HG02973 (cell line): ENCODE measurements around the gene SLC8A3.

Experiments
- ATAC-seq: cut with Tn5 transposase; IDR thresholded peaks from one replicate; pipeline ENCODE4 v1.9.1; 2021; ENCODE audit warnings: moderate library complexity; ENCODE audit not compliant: unreplicated experiment

SLC8A3 gene

DNA sequence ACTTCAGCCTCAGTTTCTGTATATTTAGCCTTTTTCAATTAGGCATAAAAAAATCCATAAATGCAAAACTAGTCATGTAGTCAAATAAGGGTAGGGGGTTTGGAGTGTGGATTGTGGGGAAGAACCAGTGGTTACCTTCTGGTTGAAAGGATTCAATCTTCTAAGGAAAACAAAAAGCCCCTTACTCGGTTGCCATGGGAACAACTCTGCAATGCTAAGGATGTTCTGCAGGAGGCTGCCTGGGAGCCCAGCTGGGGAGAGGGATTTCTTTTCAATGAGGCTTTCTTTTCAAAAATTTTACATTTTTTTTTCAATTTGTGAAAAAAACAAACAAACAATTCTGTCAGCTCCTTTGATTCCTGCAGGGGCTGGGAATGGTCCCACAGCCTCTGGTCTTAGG lies 67.2 kb downstream of the SLC8A3 start:
- ATAC-seq = no peak

DNA sequence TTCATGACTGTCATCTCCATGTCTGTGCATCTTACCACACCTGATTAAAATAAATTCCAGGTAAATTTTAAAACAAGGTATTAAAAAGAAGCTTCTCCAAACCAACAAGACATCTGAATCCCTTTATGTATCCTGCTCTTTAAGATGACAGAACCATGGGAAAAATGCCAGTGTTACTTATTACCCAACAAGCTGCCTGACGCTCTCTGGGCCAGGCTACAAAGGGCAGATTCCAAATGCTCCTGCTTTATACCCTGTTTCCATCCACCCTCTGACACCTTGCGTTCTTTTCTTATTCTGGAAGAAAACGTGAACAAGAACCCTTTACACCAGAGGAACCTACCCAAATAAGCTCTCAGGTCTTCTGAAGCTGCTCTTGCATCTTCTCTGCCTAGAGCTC lies 70.7 kb downstream of the SLC8A3 start:
- no peak for ATAC-seq

DNA sequence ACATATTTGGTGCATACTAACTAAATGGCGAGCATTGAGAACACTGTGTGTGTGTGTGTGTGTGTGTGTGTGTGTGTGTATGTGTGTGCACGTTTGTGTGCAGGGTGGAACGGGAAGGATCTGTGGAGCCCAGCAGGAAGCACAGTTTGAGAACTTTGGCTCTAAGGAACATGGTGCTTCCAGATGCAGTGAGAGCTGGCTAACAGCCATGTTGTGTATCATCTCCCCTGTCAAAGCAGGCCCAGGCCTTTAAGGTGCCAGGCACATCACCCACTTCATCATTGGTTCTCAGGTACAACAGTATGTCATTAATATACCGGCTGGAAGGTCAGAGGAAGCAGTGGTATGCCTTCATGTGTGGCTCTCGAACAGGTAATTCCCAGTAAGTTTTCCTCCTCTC lies 72.5 kb downstream of the SLC8A3 start:
- ATAC-seq = no peak

DNA sequence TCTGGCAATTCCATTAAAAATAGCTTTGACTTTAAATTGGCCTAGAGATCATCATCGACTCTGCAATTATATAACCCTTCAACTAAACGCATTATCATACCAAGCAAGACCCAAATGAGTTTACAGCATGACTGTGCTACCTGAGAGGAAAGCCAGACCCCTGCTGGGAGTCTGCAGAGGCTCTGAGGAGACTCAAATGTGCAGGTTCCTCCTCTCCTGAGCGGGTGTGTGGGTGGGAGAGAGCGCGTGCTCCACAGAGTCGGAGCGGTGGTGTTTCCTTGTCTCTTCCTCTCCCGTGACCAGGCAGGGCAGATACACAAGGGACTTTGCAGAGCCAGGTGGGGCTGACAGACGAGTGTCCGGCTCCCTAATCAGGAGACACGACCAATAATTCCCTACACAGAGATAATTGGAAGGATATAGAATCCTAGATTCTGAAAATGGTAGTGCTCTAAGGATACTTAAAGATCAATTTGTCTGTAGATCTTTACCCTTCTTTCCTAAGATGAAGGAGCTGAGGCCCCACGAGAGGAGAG lies 74.1 kb downstream of the SLC8A3 start:
- no peak for ATAC-seq

DNA sequence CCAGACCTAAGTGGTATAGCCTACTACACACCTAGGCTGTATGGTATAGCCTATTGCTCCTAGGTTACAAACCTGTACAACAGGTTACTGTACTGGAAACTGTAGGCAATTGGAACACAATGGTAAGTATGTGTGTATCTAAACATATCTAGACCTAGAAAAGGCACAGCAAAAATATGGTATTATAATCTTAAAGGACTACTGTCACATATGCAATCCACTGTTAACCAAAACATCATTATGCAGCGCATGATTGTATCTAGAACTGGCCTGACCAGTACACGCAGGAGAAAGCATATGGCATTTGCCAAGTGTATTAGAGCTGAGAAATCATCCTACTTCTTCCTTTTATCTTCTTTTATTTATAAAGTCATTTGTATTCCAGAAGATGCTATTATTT lies 75.5 kb downstream of the SLC8A3 start:
- ATAC-seq = no peak

DNA sequence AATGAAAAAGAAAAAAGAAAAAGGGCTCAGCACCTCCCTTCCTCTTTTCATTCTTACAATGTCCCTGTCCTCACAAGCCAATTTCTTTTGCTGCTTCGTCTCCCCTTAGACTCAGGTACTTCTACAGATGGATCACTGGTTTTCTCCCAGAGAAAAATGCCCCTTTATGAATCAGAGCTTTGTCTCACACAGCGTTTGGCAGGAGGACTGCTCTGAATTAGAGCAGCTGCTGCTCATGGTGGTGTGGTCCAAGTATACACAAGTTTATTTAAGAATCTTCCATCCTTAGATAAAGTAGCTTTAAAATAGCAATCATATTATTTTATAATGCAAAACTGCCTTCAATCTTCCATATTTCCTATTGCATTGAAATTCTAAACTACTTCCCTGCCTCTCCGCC lies 80.3 kb downstream of the SLC8A3 start:
- ATAC-seq = no peak

DNA sequence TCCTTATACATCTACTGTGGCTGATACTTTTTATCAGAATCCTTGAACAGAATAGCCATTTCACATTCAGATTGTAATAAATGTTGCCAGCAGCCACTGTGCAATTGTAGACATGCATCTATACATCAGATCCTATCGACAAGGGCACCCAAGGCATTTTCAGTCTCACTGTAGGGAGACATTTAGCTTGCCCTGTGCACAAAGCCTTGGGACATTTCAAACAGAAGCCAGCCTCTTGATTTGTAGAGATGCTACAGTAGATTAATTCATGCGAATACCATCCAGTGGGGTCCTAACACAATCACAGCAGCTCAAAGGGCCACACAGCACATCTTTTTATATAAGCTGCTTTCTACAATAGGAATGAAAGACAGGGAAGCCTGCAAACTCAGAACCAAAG lies 81.4 kb downstream of the SLC8A3 start:
- ATAC-seq = no peak

DNA sequence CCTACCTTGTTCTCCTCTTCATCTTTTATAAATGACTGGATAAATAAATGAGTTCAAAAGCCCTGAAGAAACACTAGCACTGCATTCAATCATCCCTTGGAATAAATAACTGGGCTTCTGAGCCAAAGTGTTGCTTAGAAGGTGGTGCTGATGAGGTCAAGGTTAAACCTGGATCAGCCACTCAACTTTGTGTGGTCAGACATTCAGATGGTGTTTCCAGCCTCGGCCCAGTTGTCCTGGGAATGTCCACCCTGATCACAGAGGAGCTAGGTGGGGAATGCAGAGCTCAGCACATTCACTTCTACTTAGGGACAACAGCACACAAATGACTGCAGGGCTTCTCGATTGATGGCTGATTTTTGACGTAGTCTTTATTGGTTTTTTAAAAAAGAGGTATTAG lies 88.7 kb downstream of the SLC8A3 start:
- ATAC-seq = no peak

DNA sequence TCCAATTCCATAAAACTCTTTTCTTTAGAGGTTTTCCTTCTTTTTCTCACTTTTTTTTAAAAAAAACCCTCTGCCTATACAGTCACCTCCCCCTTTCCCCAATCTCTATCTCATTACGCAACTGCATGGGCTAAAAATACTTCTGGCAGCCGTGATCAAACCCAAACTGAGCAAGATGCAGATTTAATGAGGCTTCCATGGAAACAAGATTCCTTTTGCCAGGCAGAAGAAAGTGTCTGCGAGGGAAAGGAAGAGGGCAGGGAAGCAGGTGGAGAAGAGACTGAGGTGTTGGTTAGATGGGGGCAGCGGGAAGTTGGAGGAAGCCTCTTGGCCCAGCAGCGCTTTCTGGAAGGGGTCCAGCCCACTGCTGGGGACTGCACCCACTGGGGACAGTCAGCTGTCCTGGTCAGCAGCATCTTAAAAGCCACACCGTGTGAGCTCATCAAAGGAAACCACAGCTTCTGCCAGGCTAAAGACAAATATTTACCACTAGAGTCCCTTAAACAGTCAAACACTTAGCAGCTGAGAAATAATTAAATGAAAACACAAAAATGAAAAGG lies 90.4 kb downstream of the SLC8A3 start:
- no peak for ATAC-seq

DNA sequence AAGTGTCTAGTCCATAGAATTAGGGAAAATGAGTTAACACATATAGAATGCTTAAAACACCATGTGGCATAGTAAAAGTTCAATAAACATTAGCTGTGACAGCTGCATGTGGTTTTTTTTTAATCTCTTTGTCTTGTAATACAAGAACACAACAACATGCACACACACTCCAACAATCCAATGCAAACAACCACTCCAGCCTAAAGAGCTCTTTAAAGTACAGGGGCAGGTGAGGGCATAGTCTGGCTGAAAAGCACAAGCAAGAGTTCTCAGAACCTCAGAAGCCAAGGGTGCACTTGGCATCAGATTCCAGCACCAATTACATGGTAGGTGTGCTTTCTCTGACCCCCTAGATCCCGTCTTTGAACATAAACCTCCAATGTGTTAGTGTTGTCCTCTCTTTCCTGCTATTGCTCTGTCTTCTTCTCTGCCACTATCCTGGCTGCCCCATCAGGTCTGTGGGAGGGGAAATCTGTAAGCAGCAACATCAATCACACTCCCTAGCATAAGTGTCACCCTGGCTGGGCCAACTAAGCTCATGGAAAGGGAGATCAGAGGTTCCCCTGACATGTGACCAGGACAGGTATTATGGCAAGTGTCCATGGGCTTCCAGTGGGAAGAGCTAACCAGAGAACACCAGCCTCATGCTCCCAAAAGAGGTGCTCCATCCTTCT lies 91.0 kb downstream of the SLC8A3 start:
- no peak for ATAC-seq

DNA sequence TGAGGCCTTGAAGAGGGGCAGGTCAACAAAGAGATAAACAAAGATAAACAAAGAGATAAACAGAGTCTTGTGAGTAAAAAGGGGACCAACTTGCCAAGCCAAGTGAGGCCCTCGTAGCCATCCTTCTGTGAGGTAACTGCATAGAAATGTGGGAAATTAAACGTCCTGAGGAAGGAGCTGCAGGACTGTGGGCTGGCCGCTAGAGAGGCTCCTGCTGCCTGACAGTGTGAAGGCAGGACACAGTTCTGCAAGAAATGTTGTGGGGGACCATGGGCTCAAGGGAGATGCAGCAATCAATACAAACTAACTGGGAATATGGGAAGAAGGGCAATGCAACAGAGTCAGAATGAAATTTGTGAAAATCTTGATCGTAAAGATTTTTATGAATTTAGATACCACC lies 91.9 kb downstream of the SLC8A3 start:
- no peak for ATAC-seq

DNA sequence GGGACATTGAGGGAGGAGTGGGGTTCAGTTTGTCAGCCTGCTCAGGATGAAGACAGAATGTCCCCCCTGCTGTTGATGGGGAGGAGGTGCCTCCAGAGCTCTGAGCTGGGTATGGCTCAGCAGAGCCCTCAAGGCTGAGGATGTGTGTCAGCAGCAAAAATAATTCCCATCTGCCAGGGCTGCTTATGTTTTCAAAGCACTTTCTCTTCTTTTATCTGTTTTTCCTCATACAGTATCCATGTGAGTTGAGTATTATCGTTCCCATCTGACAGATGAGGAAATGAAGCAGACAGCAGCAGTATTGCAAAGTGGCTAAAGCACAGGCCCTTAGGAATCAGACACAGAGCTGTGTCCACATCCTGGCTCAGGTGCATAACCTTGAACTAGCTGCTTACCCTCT lies 94.1 kb downstream of the SLC8A3 start:
- no peak for ATAC-seq

DNA sequence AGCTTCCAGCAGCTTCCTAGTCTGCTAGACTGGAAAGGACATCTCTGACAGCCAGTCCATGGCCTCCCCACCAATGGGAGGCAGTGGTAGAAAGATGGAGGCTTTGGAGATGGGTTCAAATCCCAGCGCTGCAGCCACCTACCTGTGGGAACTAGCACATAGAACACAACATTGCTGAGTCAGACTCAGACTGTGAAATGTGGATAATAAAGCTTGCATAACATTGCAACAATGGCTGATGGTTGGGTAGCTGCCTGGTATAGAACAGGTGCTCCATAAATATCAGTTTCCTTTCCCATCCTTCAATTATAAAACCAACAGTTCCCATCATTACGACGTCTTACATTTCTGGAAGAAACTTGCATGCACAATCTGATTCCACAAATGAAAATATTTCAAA lies 94.6 kb downstream of the SLC8A3 start:
- ATAC-seq = no peak

DNA sequence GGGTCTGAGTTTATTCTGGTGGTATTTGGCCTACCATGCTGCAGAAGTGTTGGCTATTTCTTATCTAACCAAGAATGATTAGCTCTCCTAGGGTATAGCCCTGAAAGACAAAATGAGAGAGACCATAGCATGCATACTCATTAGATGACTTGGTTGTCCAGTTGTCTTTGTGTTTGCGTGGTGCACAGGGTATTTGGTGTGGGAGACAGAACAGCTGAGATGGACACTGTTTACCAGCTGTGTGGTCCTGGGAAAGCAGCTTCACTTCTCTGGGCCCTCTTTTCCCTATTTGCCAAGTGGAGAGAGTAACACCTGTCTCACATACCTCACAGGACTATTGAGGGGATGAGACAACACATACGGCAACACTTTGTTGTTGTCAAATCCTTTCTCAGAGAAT lies 95.6 kb downstream of the SLC8A3 start:
- ATAC-seq = no peak

DNA sequence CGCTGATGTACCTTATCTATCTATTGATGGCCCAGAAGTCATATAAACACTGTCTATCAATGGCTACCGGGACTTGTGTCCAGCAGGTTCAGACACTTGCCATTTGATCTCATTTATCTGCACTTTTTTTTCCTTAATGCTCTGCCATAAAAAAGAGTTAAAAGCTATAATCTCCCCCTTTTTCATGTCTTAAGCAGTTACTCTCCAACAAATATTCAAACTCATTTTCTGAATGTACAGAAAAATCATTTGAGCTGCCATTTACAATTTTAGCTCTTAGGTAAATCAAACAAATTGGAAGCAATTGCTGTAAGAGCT lies 101.4 kb downstream of the SLC8A3 start:
- no peak for ATAC-seq

DNA sequence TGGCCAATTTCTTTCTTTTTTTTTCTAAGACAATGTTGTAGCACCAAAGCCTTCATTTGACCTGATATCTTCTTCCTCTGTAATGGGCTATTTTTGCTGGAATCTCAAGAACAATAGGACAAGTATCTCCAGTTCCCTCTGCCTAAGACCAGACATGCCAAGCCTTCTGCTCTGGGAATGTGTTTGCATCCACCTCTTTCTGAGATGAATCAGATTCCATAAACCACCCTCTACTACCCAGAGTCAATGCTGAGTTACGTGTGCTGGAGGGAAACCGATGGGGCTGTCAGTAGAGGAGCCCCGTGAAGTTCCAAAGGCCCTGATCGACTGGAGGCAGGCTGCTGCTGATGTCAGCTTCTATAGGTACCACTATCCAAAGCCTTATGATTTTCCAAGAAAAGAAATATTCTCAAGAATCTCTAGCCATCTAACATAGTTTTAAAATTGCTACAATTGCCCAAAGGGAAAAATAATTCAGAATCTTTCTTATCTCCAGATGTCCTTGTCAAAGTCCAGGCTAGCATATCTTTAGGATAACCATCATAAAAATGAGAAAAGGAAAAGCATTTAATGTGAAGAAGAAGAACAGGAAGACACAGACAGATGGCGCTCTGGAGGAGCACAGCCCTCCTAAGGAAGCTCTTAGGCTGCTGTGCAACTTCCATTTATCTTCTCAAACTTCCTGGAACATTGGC lies 101.9 kb downstream of the SLC8A3 start:
- no peak for ATAC-seq

DNA sequence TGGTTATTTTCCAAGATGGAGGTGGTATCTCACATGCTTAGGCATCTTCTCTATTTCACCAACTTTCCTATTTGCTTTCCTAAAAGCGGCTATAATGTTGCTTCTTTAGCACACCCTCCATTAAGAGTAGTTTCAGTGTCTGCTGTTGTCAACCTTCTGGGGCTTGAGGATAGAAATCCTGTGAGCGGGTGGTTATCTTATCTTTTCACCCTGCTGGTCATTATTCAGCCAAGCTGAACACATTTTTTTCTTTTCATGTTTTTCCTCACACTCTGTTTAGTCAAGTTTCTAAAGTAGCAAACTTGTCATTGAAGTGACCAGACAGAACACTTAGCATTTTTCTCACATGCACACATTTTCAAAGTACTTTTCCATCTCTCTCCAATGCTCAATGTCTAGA lies 104.5 kb downstream of the SLC8A3 start:
- ATAC-seq = no peak

DNA sequence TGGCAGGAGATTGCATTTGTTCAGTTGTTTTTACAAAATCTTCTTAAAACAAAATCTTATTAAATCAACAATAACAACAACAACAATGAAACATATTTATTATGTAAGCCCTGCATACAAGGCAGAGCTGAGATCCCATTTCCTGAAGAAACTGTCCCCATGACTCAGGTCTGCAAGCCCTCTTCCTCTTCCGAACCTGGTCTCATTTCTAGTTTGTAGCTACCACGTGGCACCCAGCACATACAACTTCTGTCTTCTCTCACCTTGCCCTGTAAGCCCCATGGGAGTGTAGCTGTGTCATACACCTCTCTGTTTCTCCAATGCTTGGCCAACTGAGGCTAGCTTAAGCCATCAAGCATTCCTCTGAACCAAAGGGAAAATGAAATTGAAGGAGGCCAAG lies 106.4 kb downstream of the SLC8A3 start:
- ATAC-seq = no peak

DNA sequence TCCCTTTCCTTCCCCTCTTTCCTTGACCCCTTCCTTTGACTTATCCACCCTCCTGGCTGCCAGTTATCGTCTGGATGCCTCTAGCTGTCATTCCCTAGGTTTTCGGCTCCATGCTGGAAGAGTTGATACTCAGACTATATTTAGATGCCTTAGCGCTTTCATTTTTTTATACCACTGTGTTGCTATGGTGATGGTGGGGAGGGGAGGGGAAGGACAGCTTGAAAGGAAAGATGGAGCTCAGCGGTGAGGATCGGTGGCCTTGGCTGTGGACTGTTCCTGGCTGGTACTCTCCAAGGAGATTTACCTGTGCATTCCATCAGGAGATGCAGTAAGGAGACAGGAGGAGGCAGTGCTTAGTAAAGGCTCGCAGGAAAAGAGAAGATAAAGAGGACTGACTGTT lies 108.7 kb downstream of the SLC8A3 start:
- ATAC-seq = no peak

DNA sequence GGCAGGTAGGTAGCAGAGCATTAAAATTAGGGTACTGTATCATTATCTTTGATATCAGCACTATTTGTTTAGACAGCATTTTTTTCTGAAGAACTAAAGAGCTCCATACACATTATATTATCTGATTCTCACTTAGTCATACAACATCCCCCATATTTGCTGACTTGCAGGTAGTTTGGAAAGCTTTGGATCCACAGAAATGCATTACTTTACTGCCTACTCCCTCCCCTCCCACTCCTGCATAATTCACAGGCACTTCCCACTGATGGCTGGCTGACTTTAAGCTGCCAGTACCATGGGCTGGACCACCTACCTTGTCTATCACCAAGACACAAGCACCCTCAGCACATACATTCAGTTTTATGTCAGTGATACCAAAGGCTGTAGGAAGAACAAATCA lies 110.4 kb downstream of the SLC8A3 start:
- no peak for ATAC-seq

DNA sequence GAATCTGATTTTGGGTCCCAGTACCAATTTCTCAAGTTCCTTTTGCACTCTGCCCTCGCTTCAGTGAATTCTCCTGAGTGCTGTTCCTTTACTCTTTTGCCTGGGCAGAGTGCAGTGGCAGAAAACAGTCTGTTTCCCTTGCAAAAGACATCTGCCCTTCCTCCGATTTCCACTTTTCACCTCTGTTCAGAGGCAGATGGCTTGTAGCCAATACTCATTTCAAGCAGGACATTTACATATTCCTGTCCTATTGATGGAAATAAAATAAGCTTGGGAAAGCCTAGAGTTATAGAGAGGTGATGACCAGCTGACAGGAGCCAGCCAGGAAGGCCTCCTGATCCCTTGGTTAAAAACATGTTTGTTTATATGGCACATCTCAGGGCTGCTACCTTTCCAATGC lies 111.0 kb downstream of the SLC8A3 start:
- no peak for ATAC-seq

DNA sequence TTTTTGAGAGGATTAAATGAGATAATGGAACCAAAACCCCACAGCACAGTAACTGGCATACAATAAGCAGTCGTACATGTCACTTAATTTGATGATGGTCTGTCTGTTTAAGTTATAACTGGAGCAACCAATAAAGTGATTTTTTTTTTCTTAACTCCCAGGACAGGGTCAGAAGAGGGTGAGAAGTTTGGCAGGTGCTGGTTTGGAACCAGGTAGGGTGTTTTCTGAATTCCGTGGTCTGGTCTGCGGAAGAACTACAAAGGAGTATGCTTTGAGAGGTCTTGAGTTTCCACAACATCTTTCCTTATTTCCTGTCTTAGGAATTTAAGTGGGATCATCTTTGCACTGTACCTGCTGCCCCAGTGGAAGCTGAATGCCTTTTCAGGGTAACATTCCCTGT lies 111.7 kb downstream of the SLC8A3 start:
- ATAC-seq = no peak
